ENCODE data around the gene KCNQ1.

The KCNQ1 gene

DNA sequence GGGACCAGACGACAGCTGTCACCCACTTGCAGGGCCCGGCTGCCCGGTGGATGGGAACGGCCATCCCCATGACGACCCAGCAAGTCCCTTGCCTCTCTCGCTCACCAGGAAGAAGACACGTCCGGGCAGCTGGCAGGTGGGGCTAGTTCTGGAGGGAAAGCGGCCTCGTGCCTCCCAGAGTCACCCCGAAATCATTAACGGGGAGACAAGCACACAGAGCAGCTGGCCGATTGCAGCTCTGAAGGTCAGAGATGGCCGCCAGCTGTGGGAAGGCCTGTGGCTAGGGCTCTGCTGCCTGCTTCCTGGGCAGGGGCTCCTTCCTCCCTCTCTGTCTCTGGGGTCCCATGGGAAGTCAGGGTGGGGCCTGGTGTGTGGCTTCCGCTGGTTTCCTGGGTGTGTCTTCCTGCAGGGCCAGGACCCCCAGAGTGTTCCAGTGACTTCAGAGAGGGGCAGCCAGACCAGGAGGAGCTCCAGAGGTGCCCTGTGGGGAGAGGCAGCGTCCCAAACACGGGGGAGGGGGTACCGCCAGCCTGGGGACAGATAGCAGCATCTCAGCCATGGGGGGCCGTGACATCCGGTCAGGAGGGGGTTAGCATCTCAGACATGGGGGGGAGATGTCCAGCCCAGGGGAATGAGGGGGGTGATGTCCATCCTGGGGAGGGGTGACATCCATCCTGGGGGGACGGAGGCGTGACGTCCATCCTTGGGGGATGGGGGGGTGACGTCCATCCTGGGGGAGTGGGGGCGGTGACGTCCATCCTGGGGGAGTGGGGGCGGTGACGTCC, 114.9 kb downstream of the KCNQ1 start:
- DNase-seq: no peak

DNA sequence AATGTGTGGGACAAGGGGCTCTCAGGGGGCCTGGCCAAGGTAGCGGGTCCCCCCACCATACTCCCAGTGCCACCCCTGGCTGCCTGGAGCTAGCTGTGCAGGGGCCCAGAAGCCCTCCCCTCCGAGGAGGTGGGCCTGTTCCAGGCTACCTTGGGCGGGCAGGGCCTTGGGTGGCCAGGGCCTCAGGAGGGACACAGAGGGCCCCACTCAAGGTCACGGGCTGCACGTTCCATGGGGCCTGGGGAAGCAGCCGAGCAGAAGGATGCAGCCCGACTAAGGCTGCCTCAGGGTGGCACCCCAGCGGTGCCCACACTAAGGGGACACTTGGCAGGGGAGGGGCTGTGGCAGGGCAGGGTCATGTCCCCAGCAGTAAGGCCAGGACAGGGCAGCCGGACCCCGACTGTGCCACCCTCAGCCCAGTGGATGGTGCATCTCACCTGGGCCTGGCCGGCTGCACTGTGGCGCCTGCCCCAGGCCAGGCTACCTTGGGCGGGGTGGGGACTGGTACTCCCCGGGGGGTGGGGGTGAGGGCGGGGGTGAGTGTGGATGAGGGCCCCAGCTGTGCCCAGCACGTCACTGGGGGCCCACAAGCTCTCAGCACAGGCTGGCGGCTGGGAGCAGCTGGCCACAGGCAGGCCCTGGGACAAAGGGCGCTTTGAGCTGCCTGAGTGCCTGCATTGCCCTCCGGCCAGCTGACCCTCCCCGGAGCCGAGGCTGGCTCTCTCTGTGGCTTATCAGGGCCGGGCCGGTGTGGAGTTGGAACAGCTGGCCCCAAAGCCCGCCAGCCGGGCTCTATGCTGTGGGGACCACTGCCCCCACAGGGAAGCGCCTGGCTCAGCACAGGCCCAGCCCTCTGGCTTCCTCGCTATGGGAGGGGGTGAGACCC, 117.1 kb downstream of the KCNQ1 start:
- DNase-seq: no peak

DNA sequence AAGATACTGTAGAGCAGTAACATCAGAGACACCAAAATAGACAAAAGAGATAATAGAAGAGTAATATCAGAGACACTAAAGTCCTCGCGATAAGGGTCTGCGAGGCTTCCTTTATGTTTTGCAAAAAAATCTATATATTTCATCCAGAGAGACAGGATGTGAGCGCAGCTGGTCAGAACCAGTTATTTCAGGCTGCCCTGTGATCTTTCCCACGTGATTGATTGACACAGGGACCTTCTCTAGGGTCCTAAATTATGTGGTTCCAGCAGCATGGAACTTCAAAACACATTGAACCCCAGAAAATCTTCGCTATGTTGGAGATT, 118.0 kb downstream of the KCNQ1 start:
- DNase-seq: no peak

DNA sequence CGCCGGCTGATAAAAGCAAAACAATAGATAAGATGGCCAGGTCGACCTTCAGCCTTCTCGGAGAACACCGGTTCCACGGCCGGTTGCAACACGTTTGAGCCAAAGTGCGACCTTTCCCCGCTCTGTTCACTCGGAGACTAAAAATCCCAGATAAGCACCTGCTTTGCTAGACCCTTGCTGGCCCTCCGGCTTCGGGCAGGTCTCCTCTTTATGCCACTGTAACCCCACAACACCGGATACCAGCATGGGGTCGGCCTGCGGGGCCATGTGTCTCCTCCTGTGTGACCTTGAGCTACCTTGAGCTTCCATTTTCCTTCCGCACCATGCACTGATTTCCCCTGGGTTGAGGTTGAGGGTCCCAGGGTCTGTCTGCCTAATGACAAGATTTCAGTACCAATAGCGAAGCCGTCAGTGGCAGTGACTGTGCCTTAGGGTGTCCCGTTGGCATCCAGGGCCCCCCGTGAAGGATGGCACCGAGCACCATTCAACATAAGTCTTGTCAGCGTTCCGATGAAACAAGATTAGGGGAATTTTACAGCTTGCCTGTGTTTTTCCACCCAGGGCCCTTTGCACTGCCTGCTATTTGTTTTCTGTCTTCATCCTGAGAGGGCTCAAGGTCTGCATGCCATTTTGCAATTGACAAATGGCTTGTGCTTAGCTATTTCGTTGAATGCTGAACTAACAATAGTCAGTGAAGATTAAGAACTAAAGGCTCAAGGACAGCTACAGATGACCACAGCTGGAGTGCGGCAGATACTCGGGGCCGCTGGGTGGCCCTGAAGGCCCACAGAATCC, 118.6 kb downstream of the KCNQ1 start:
- no peak for DNase-seq

DNA sequence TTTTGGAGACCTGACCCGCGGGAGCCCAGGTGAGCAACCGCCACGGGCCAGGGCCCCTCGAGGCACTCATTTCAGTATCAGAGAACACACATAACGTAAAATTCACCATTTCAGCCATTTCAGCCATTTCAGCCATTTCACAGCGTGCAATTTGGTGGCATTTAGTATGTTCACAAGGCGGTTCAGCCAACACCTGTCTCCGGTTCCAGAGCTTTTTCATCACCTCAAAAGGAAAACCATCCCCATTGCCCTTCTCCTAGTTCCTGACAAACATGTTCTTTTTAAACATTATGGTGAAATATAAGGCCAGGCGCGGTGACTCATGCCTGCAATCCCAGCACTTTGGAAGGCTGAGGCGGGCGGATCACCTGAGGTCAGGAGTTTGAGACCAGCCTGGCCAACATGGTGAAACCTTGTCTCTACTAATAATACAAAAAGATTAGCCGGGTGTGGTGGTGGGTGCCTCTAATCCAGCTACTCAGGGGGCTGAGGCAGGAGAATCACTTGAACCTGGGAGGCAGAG, 119.3 kb downstream of the KCNQ1 start:
- no peak for DNase-seq

DNA sequence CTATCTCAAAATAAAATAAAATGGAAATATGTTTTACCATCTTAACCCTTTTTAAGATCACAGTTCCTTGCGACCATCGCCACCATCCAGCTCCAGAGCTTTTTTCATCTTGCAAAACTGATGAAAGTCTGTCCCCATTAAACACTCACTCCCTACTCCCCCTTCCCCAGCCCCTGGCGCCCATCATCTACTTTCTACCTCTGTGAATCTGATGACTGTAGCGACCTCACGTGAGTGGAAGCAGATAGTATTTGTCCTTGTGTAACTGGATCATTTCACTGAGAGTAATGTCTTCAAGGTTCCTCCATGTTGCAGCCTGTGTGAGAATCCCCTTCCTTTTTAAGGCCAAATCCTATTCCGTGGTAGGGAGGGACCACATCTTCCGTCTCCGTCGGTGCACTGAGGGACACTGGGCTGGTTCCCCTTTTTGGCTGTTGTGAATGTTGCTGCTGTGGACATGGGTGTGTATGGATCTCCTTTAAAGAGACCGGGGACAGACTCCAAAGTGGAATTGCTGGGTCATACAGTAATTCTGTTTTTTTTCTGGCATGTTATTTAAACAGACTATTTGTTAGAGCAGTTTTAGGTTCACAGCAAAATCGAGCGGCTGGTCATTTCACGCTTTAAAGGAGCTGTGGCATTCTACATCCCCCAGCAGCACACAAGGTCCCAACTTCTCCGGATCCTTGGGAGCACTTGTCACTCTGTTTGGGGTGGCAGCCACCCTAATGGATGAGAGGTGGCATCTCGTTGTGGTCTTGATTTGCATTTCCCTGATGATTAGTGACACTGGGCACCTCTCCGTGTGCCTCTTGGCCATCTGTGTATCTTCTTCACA, 120.0 kb downstream of the KCNQ1 start:
- DNase-seq: no peak

DNA sequence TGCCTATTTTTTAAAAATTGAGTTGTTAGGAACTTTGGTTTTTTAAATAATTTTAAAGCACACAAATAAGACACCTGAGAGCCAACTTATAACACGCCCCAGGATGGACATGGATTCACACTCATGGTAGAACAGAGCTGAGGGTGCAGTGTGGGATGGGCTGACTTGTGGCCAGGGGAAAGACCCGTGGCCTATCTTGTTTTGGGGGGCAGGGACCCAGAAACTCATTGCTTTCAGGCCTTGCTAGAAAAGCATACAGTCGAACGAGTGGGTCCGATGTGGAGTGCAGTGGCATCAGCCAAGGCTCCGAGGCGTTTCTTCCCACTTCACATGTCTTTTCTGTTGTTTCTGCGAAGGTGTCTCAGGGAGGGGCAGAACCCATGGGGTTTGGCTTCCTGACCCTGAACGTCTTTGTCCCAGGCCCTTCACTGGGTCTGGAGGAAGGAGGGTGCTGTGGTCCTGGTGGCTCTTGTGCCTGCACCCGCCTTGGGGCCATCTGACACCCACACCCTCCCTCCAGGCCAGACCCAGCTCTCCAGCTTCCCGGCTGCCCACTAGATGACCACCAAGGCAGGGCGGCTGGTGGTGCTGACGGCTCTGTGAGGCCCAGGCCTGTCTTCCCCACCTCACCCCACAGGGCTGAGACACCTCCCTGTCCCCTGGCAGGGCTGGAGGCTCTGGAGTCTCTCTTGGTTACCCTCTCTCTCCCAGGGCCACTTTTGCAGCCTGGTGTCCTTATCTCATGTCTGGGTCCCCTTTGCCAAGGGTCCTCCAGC, 120.8 kb downstream of the KCNQ1 start:
- DNase-seq: no peak

DNA sequence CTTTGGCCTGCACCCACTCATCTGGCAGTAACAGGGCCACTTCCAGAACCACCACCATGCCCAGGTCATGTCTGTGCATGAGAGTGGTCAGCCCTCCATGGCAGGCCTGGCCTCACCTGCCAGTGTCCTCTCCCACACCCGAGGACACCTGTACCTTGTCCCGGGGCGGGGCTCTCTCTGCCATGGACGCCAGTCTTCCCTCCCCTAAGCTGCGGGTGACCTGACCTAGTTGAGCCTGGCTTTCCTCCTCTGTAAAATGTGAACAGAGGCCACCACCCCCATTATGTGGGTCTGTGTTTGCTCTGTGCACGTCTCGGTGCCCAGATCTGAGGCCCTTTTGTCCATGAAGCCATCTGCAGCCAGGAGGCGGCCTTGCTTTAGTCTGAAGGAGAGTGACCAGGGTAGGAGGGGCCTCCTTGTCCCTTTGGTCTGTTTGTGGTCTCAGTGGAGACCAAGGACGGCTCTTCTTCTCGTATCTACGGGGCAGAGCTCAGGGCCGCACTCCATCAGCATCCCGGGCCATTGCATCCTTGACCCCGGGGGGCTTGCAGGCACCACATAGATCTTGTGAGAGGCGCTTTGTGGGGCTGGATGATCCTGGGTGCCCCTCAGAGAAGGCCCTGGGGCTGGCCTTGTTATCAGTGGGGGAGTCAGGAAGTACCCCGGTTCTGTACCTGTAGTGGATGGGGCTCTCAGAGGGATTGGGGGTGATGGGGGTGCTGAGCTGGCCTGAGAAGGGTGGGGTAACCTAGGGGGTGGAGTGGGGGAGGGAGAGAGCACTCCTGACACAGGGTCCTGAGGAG, 121.6 kb downstream of the KCNQ1 start:
- no peak for DNase-seq

DNA sequence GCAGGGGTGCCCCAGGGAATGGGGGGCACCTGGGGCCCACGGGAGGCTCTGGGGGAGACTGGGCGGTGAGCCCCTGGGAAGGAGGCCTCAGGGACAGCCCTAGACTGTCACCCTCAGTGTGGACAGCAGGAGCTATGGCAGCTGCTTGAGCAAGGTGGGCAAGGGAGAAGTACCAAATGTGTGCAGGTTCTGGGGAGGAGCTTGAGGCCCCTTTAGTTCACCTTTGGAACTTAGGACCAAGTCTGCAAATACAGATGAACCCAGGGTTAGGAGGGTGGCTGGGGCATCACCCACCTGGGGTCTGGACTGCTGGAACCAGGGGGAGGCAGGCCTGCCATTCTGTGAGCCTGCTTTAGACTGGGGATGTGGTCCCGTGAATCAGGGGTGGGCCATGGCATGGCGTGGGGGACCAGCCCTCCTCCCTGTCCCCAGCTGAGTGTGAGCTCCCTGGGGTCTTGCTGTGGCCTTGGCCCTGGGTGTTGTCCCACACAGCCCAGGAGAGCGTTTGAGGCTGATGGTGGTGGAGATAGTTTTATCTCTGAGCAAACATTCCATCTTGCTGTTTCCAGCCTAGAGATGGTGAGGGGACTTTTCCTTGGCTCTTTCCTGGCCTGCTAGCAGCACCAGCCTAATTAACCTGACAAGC, 122.3 kb downstream of the KCNQ1 start:
- DNase-seq: no peak

DNA sequence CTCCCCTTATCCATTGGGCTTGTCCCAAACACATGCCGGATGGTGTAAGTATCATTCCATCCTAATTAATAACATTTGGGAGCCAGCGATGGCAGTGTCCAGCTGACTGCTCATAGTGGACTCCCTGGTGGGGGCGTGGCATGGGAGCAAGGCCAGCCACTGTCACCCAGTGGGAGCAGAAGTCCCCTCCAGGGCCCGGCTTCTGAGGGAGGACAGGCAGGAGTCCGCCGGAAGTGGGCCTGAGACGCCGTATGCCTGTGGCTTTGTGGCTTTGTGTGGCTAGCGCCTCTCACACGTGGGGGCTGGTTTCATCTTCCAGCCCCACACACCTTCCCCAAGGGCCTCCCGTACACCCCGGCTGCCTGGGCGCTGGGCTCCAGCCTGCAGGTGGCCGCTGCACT, 124.5 kb downstream of the KCNQ1 start:
- DNase-seq: no peak

DNA sequence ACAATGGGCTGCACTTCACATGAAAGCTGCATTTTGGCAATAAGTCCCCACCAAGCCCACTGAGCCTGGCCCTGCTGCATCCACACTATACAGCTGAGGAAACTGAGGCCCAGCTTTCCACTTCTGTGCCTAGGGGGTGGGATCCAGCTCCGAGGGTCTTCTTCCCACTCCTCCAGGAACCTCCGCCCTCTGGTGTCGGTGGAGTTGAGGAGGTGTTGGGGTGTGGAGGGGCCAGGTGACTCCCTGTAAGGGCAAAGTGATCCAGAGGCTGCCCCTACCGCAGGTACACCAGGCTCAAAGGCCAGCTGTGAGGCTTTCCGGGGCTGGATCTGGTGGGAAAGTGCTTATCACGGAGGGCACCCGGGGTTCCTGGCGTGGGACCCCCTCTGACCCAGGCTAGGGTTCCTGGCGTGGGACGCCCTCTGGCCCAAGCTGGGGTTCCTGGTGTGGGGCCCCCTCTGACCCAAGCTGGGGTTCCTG, 125.0 kb downstream of the KCNQ1 start:
- no peak for DNase-seq

DNA sequence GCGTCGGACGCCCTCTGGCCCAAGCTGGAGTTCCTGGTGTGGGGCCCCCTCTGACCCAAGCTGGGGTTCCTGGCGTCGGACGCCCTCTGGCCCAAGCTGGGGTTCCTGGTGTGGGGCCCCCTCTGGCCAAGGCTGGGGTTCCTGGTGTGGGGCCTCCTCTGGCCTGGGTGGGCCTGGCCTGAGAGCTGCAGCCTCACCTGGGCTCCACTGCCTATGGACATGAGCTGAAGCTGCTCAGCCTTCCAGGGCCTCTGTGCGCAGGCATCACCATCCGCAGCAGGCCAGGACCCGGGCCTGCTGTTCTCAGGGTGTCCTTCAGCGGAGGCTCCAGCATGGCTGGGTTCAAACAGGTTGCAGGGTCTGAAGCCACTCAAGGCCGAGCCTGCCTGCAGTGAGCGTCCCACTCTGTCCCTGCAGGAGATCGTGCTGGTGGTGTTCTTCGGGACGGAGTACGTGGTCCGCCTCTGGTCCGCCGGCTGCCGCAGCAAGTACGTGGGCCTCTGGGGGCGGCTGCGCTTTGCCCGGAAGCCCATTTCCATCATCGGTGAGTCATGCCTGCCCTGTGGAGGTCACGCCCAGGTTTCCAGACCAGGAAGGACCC, 125.5 kb downstream of the KCNQ1 start:
- no peak for DNase-seq

DNA sequence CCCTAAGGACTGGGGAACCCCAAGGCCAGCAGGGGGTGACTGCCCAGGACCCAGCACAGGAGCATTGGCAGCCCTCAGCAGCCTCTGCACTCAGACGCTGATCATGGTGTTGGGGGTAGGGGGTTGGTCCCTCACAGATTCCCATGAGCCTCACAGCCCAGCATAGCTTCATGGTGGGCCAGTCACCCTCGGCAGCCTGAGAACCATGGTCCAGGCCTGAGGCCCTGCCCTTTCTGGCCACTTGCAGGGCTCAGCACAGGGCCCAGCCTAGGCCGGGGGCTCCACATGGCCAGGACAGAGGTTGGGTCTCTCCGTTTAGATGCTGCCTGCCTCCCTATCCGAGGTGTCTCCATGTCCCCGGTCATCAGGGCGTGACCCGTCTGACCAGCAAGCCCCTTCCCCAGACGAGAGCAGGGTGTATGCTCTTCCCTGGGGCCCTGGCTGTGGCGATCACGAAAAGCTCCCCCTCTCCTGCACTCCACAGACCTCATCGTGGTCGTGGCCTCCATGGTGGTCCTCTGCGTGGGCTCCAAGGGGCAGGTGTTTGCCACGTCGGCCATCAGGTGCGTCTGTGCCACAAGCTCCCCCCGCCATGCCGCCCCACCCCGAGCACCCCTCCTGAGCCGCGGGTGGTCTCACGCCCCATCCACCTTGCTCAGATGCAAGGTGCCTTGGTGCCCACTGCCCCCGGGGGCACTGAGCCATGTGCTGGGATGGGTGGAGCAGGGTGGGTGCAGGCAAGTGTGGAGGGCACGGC, 126.2 kb downstream of the KCNQ1 start:
- no peak for DNase-seq

DNA sequence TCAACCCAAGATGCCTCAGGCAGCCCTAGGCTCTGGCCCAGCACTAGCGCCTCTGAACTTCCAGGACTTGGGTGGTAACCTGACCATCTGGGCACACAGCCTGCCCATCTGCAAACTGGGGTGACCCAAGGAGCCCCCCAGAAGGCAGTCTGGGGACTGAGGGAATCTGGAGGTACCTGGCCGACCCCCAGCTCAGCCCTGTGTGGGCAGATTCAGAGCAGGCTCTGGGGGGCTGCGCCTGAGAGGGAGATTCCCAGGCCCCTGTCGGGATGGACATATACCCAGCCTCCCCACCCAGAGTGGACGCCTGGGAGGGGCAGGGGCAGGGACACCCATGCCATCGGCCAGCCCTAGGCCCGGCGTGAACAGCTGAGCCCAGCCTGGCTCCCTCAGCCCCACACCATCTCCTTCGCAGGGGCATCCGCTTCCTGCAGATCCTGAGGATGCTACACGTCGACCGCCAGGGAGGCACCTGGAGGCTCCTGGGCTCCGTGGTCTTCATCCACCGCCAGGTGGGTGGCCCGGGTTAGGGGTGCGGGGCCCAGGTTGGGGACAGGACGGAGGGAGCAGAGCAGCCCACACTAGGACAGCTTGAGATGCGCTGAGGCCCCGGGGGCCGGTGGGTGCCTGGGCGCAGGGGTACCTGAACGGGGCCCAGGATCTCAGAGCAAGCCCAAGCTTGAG, 126.9 kb downstream of the KCNQ1 start:
- DNase-seq: no peak

DNA sequence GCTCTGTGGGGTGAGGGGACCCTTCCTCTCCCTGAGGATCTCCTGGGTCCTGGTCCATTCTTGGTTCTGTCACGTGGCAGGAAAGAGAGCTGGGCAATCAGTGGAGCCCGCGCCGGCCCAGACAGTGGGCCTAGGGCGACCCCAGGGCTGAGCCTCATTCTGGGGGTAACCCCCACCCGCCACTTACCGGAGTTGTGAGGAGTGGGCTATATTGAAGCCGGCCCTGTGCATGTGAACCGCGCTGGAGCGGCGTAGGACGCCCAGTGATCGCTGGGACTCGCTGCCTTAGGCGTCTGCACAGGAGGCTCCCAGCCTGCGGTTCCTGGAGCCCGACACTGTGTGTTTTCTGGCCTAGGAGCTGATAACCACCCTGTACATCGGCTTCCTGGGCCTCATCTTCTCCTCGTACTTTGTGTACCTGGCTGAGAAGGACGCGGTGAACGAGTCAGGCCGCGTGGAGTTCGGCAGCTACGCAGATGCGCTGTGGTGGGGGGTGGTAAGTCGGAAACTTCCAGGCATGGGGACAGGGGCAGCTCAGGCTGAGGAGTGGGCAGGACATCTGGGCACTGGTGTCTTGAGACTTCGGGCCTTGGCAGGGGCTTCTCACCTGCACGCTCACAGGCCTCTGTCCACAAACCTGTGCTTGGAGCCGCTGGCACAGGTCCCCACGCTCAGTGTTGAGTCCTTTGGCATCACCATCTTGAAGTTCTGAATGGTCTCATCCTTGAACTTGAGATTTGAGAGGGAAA, 127.9 kb downstream of the KCNQ1 start:
- no peak for DNase-seq

DNA sequence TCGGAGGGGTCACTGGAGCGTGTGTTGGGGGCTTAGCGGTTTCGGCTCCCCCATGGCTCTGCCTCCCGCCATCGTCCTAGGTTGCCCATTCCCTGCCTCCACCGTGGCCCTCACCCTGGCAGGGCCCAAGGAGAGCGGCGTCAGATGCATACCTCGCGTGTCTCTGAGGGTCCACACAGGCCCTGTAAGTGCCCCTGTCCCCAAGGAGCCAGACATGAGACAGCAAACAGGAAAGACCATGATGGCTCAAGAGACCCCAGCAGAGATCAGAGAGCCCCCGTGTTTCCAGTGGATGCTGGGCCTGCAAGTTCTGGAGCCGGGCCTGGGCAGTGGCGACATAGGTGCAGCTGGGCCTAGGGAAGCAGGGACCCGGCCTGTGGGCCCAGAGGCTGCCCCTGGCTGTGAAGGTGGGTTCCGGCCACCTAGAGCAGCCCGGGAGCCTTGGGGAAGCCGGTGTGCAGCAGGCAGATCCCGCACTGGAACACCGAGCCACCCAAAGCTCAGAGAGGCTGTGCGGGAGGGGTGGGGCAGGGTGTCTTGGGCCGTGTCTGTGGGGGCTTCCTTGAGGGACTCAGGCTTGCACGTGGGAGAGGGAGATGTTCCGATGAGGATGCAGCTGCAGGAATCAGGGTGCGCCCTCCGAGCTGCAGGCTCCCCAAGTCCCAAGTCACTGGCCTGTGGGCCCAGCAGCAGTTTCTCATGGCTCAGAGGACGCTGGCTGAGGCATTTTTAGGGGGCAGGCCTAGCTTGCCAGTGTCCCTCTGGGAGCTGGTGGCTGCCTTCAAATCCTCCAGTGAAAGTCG, 128.6 kb downstream of the KCNQ1 start:
- DNase-seq: no peak

Data from effector CD8-positive, alpha-beta T cell (primary cell).